GM23248 (cell line): Measurements from ENCODE around the gene NUDT2. TPM values are rescaled to one million over a fixed set of nuclear protein-coding genes. Genes with fewer than 3 reads are reported as not detected.

Experiments used
- DNase-seq: peaks from one replicate; pipeline ENCODE4 v3.0.0-alpha.2; 2015
- H2AFZ ChIP-seq: fragments of 200-600 bp; sonication (generic); 2 replicates; pipeline ENCODE4 v1.6.1; 2016; ENCODE audit warnings: antibody characterized with exemption
- H3F3A ChIP-seq: fragments of 200-600 bp; sonication (generic); 2 replicates; pipeline ENCODE4 v1.6.1; 2016; ENCODE audit warnings: mild to moderate bottlenecking, antibody characterized with exemption, mixed run types; ENCODE audit not compliant: insufficient read depth
- H3K27ac ChIP-seq: fragments of 200-600 bp; sonication (generic); 2 replicates; pipeline ENCODE4 v1.5.1; 2016; ENCODE audit warnings: mild to moderate bottlenecking
- H3K27me3 ChIP-seq: fragments of 200-600 bp; sonication (generic); replicated peaks from 2 replicates; pipeline ENCODE4 v1.6.1; 2016; ENCODE audit warnings: mild to moderate bottlenecking; ENCODE audit not compliant: insufficient read depth
- H3K36me3 ChIP-seq: fragments of 200-600 bp; sonication (generic); 2 replicates; pipeline ENCODE4 v1.6.1; 2016; ENCODE audit warnings: low read depth, mild to moderate bottlenecking
- H3K4me1 ChIP-seq: fragments of 200-600 bp; sonication (generic); 2 replicates; pipeline ENCODE4 v1.6.1; 2016; ENCODE audit warnings: mild to moderate bottlenecking; ENCODE audit not compliant: insufficient read depth
- H3K4me2 ChIP-seq: fragments of 200-600 bp; sonication (generic); one replicate; pipeline ENCODE4 v1.6.1; 2016; ENCODE audit warnings: mild to moderate bottlenecking; ENCODE audit not compliant: unreplicated experiment
- H3K4me3 ChIP-seq: fragments of 200-600 bp; sonication (generic); 2 replicates; pipeline ENCODE4 v1.5.1; 2016; ENCODE audit warnings: mild to moderate bottlenecking
- H3K79me2 ChIP-seq: fragments of 200-600 bp; sonication (generic); 2 replicates; pipeline ENCODE4 v1.6.1; 2016; ENCODE audit warnings: mild to moderate bottlenecking; ENCODE audit not compliant: insufficient read depth
- H3K9ac ChIP-seq: fragments of 200-600 bp; sonication (generic); 2 replicates; pipeline ENCODE4 v1.6.1; 2016; ENCODE audit warnings: mild to moderate bottlenecking
- H3K9me2 ChIP-seq: fragments of 200-600 bp; sonication (generic); 2 replicates; pipeline ENCODE4 v1.6.1; 2016; ENCODE audit warnings: mixed run types, mild to moderate bottlenecking, moderate library complexity; ENCODE audit not compliant: insufficient read depth
- H3K9me3 ChIP-seq: fragments of 200-600 bp; sonication (generic); one replicate; pipeline ENCODE4 v1.6.1; 2017; ENCODE audit warnings: low read depth
- H4K20me1 ChIP-seq: fragments of 200-600 bp; sonication (generic); 2 replicates; pipeline ENCODE4 v1.6.0; 2016; ENCODE audit not compliant: insufficient read depth
- EZH2 ChIP-seq: fragments of 200-600 bp; sonication (generic); IDR thresholded peaks from 2 replicates; pipeline ENCODE4 v1.6.1; 2018; ENCODE audit warnings: antibody characterized with exemption, mild to moderate bottlenecking; ENCODE audit not compliant: insufficient read depth, poor library complexity, severe bottlenecking
- EZH2phosphoT487 ChIP-seq: fragments of 200-600 bp; sonication (generic); IDR thresholded peaks from 2 replicates; pipeline ENCODE4 v1.6.1; 2018; ENCODE audit warnings: antibody characterized with exemption, moderate library complexity, mild to moderate bottlenecking, low read depth; ENCODE audit not compliant: insufficient read depth
- WGBS, 2 experiments: methylation state at CpG; one replicate each; pipeline ENCODE4 v1.1.6; 2015 to 2017; ENCODE audit warnings: low lambda C conversion rate in 2 of 2, low coverage in 1 of 2; ENCODE audit errors: missing lambda C conversion rate in 2 of 2; 5-methylcytosine and 5-hydroxymethylcytosine counted together
- in situ Hi-C: fragments of 300-500 bp; cut with MboI; formaldehyde crosslinking; loops from 2 replicates; pipeline ENCODE4 v1.15.0; 2020
- polyA plus RNA-seq: library from polyadenylated mRNA; unstranded; fragments of >200 nt; fragmentation: Nextera tagmentation; extraction: Ambion mirVana; gene quantifications from 2 replicates; pipeline ENCODE4 v1.2.1, GENCODE V29; 2016
- total RNA-seq: library from RNA; depleted of rRNA; stranded (reverse); fragments of >200 nt; shearing (Covaris generic); gene quantifications from 2 replicates; pipeline ENCODE4 v1.2.3, GENCODE V29; 2014

The NUDT2 gene
- total and polyA plus RNA-seq, 2 experiments from 2014 or later: 12.5 to 17.6 TPM

GRCh38 chr9:34382054-34382453 lies 52.7 kb downstream of the NUDT2 start:
- Histone ChIP-seq H2AFZ (no peak overlapping the region), H3K9me3 (no peaks in the 10 kb centered on the region), H3K9ac (no peak overlapping the region), H3K9me2 (no peaks in the 10 kb centered on the region), H3K27ac (no peak overlapping the region), H3K4me2 (no peak overlapping the region), H3K27me3 (no peaks in the 10 kb centered on the region), H3F3A (no peaks in the 10 kb centered on the region), H3K79me2 (no peaks in the 10 kb centered on the region), H4K20me1 (no peaks in the 10 kb centered on the region), H3K4me1 (no peaks in the 10 kb centered on the region), H3K4me3 (no peak overlapping the region), H3K36me3 (no peaks in the 10 kb centered on the region)
- TF ChIP-seq EZH2phosphoT487 (no peak), EZH2 (no peak)
- in situ Hi-C loops: no loop called here
- 93% methylated on average over 5 of the region's 5 CpGs for WGBS, 2 experiments
- DNase-seq: no peak

GRCh38 chr9:34382879-34383278 lies 53.5 kb downstream of the NUDT2 start:
- Histone ChIP-seq H3K9me3 (no peaks in the 10 kb centered on the region), H4K20me1 (no peaks in the 10 kb centered on the region), H2AFZ (no peak overlapping the region), H3K79me2 (no peaks in the 10 kb centered on the region), H3K4me1 (no peaks in the 10 kb centered on the region), H3K27me3 (no peaks in the 10 kb centered on the region), H3F3A (no peaks in the 10 kb centered on the region), H3K4me2 (no peak overlapping the region), H3K9me2 (no peaks in the 10 kb centered on the region), H3K36me3 (no peaks in the 10 kb centered on the region), H3K9ac (no peak overlapping the region), H3K27ac (no peak overlapping the region), H3K4me3 (no peak overlapping the region)
- TF ChIP-seq EZH2 (no peak), EZH2phosphoT487 (no peak)
- 83 to 87% methylated on average over 3 of the region's 3 CpGs for WGBS, 2 experiments
- no peak for DNase-seq
- in situ Hi-C loops: no loop called here

GRCh38 chr9:34383904-34384303 lies 54.5 kb downstream of the NUDT2 start:
- Histone ChIP-seq H3K9me3 (no peaks in the 10 kb centered on the region), H3K27me3 (no peaks in the 10 kb centered on the region), H4K20me1 (no peaks in the 10 kb centered on the region), H3K27ac (no peak overlapping the region), H3K9me2 (no peaks in the 10 kb centered on the region), H3K4me3 (no peak overlapping the region), H3K79me2 (no peaks in the 10 kb centered on the region), H2AFZ (no peak overlapping the region), H3F3A (no peaks in the 10 kb centered on the region), H3K9ac (no peak overlapping the region), H3K4me2 (no peak overlapping the region), H3K4me1 (no peaks in the 10 kb centered on the region), H3K36me3 (no peaks in the 10 kb centered on the region)
- no peak for TF ChIP-seq EZH2phosphoT487
- no peak for TF ChIP-seq EZH2
- in situ Hi-C loops: no loop called here
- no peak for DNase-seq
- 46 to 65% methylated on average over 4 of the region's 4 CpGs for WGBS, 2 experiments

- no peaks in the 10 kb centered on the region for H3K36me3 ChIP-seq
- H3K4me3 ChIP-seq: no peak overlapping the region
- H3K9me3 ChIP-seq: no peaks in the 10 kb centered on the region
- H2AFZ ChIP-seq: no peak overlapping the region
- H3K27ac ChIP-seq: no peak overlapping the region
- H3K27me3 ChIP-seq: no peaks in the 10 kb centered on the region
- H3K9me2 ChIP-seq: no peaks in the 10 kb centered on the region
- WGBS, 2 experiments: 53 to 59% methylated on average over 7 of the region's 7 CpGs
- H4K20me1 ChIP-seq: no peaks in the 10 kb centered on the region
- H3K4me2 ChIP-seq: no peak overlapping the region
- no peaks in the 10 kb centered on the region for H3K79me2 ChIP-seq
- no peak overlapping the region for H3K9ac ChIP-seq
- TF ChIP-seq EZH2: no peak
- TF ChIP-seq EZH2phosphoT487: no peak
- in situ Hi-C loops: no loop called here
- H3K4me1 ChIP-seq: no peaks in the 10 kb centered on the region
- no peaks in the 10 kb centered on the region for H3F3A ChIP-seq
- no peak for DNase-seq
Observed at GRCh38 chr9:34384368-34385165, 55.2 kb downstream of the NUDT2 start.
